Loucy (cell line): Measurements from ENCODE around the gene PHTF2.

Experiments
- H2AFZ ChIP-seq: fragments of 200-600 bp; sonication (generic); 2 replicates; pipeline ENCODE4 v1.6.0; 2016; ENCODE audit warnings: antibody characterized with exemption, mild to moderate bottlenecking, low read length, moderate library complexity
- H3F3A ChIP-seq: fragments of 200-600 bp; 2 replicates; pipeline ENCODE4 v1.6.0; 2016; ENCODE audit warnings: antibody characterized with exemption, low read depth, mild to moderate bottlenecking
- H3K27me3 ChIP-seq: fragments of 200-600 bp; sonication (generic); 2 replicates; pipeline ENCODE4 v1.6.1; 2014; ENCODE audit warnings: low read length, mild to moderate bottlenecking; ENCODE audit not compliant: insufficient read depth, poor library complexity, severe bottlenecking
- H3K36me3 ChIP-seq: fragments of 200-600 bp; sonication (generic); 2 replicates; pipeline ENCODE4 v1.6.1; 2016; ENCODE audit warnings: low read length; ENCODE audit not compliant: insufficient read depth
- H3K4me1 ChIP-seq: fragments of 200-600 bp; sonication (generic); 2 replicates; pipeline ENCODE4 v1.5.1; 2014; ENCODE audit warnings: low read length, mild to moderate bottlenecking; ENCODE audit not compliant: insufficient read depth, poor library complexity, severe bottlenecking
- H3K4me2 ChIP-seq: fragments of 200-600 bp; sonication (generic); 2 replicates; pipeline ENCODE4 v1.6.0; 2014; ENCODE audit warnings: antibody characterized with exemption, low read length, low read depth, mild to moderate bottlenecking; ENCODE audit not compliant: poor library complexity, severe bottlenecking
- H3K4me3 ChIP-seq: fragments of 200-600 bp; sonication (generic); 2 replicates; pipeline ENCODE4 v1.5.1; 2014; ENCODE audit warnings: low read length, mild to moderate bottlenecking, mixed read lengths; ENCODE audit not compliant: poor library complexity, severe bottlenecking
- H3K79me2 ChIP-seq: fragments of 200-600 bp; sonication (generic); 2 replicates; pipeline ENCODE4 v1.6.1; 2014; ENCODE audit warnings: low read length; ENCODE audit not compliant: insufficient read depth
- H3K9ac ChIP-seq: fragments of 200-600 bp; sonication (generic); 2 replicates; pipeline ENCODE4 v1.6.0; 2014; ENCODE audit warnings: mild to moderate bottlenecking, low read depth, low read length, moderate library complexity; ENCODE audit not compliant: poor library complexity, severe bottlenecking
- H3K9me2 ChIP-seq: fragments of 200-600 bp; sonication (generic); replicated peaks from 2 replicates; pipeline ENCODE4 v1.6.1; 2016; ENCODE audit warnings: low read depth, low read length, mixed read lengths
- H3K9me3 ChIP-seq: fragments of 200-600 bp; sonication (generic); 2 replicates; pipeline ENCODE4 v1.6.1; 2014; ENCODE audit warnings: mild to moderate bottlenecking, antibody characterized with exemption, low read length, low read depth; ENCODE audit not compliant: insufficient read depth
- H4K20me1 ChIP-seq: fragments of 200-600 bp; sonication (generic); 2 replicates; pipeline ENCODE4 v1.6.0; 2014; ENCODE audit warnings: antibody characterized with exemption, low read length, mild to moderate bottlenecking; ENCODE audit not compliant: insufficient read depth, poor library complexity, severe bottlenecking
- EZH2phosphoT487 ChIP-seq: fragments of 200-600 bp; IDR thresholded peaks from 2 replicates; pipeline ENCODE4 v1.6.1; 2018; ENCODE audit warnings: antibody characterized with exemption, mild to moderate bottlenecking, moderate library complexity, borderline replicate concordance
- TF ChIP-seq, protein P1 (sequence below): fragments of 200-600 bp; sonication (generic); conservative IDR thresholded peaks from 2 replicates; pipeline ENCODE4 v1.5.1; 2014; ENCODE audit warnings: mild to moderate bottlenecking, antibody characterized with exemption, low read length

PHTF2 gene

DNA sequence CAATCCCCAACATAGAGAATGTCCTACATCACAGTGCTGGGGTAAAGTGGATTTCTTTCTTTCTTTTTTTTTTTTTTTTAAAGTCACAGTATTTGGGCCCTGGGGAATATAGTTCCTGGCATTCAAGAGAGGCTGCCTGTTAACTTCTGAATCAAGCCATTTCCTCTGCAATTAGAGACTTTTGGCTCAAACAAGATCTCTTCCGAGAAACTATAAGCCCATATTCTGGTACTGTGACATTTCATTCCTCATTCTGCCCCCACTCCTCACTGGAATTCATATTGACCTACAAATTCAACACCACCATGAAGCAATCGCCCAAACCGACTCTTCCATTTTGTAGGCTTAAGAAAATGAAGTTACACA is 187.4 kb downstream of the PHTF2 start:
- Histone ChIP-seq H3K4me3 (no peak overlapping the region), H3K9me3 (no peaks in the 10 kb centered on the region), H3K36me3 (no peaks in the 10 kb centered on the region), H3F3A (no peaks in the 10 kb centered on the region), H3K9ac (no peak overlapping the region), H3K4me1 (no peaks in the 10 kb centered on the region), H3K9me2 (no peaks in the 10 kb centered on the region), H3K4me2 (no peak overlapping the region), H3K79me2 (no peaks in the 10 kb centered on the region), H2AFZ (no peak overlapping the region), H3K27me3 (no peaks in the 10 kb centered on the region), H4K20me1 (no peaks in the 10 kb centered on the region)
- TF ChIP-seq EZH2phosphoT487 = no peak
- TF ChIP-seq, protein P1, sequence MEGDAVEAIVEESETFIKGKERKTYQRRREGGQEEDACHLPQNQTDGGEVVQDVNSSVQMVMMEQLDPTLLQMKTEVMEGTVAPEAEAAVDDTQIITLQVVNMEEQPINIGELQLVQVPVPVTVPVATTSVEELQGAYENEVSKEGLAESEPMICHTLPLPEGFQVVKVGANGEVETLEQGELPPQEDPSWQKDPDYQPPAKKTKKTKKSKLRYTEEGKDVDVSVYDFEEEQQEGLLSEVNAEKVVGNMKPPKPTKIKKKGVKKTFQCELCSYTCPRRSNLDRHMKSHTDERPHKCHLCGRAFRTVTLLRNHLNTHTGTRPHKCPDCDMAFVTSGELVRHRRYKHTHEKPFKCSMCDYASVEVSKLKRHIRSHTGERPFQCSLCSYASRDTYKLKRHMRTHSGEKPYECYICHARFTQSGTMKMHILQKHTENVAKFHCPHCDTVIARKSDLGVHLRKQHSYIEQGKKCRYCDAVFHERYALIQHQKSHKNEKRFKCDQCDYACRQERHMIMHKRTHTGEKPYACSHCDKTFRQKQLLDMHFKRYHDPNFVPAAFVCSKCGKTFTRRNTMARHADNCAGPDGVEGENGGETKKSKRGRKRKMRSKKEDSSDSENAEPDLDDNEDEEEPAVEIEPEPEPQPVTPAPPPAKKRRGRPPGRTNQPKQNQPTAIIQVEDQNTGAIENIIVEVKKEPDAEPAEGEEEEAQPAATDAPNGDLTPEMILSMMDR = no peak

DNA sequence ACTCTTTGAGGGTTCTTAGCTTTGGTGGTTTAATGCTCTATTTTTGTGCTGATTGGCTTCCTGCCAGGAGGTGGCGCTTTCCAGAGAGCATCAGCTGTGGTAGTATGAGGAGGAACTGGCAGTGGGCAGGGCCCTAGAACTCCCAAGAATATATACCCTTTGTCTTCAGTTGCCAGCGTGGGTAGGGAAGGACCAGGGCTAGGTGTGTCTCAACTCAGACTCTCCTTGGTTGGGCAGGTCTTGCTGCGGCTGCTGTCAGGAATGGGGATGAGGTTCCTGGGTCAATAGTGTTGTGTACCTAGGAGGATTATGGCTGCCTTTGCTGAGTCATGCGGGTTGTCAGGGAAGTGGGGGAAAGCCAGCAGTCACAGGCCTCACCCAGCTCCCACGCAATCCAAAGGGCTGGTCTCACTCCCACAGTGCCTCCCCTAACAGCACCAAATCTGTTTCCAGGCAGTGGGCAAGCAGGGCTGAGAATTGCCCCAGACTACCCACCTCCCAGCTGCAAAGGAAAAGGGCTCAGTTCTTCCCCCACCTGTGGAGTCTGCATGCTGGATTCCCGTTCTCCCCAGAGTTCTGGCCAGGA is 191.5 kb downstream of the PHTF2 start:
- H3K9me3 ChIP-seq = no peaks in the 10 kb centered on the region
- H4K20me1 ChIP-seq = no peaks in the 10 kb centered on the region
- peak overlapping the region; percentile 80 for H2AFZ ChIP-seq
- H3K4me2 ChIP-seq = no peak overlapping the region
- H3K9ac ChIP-seq = no peak overlapping the region
- no peaks in the 10 kb centered on the region for H3K4me1 ChIP-seq
- no peaks in the 10 kb centered on the region for H3F3A ChIP-seq
- no peaks in the 10 kb centered on the region for H3K36me3 ChIP-seq
- H3K9me2 ChIP-seq = no peaks in the 10 kb centered on the region
- no peak for TF ChIP-seq EZH2phosphoT487
- TF ChIP-seq, protein P1 = peak; percentile 65
- no peaks in the 10 kb centered on the region for H3K27me3 ChIP-seq
- no peaks in the 10 kb centered on the region for H3K79me2 ChIP-seq
- no peak overlapping the region for H3K4me3 ChIP-seq

DNA sequence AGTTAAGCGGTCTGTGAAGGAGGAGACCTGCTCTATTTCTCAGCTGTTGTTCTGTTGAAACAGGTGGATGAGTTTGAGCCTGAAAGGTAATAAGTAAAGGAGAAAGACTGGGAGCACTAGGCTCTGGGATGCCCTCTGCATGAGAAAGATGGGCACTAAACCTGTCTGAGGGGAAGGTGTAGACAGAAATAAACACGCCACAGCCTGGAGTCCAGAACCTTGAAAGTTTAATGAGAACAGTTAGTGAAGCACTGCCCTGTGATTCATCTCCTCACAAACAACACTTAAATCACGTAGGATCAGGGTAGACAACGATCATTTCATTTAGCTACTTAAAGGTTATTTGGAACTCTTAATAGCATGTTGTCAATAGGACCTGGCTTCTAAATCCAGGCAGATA is 193.1 kb downstream of the PHTF2 start:
- Histone ChIP-seq H3F3A (no peaks in the 10 kb centered on the region), H3K4me3 (no peak overlapping the region), H3K9me2 (no peaks in the 10 kb centered on the region), H3K27me3 (no peaks in the 10 kb centered on the region), H2AFZ (no peak overlapping the region), H3K4me2 (no peak overlapping the region), H4K20me1 (no peaks in the 10 kb centered on the region), H3K36me3 (no peaks in the 10 kb centered on the region), H3K4me1 (no peaks in the 10 kb centered on the region), H3K79me2 (no peaks in the 10 kb centered on the region), H3K9me3 (no peaks in the 10 kb centered on the region), H3K9ac (no peak overlapping the region)
- no peak for TF ChIP-seq EZH2phosphoT487
- TF ChIP-seq, protein P1 = no peak
